ENCODE results near the gene RNU1-4. TPM values are rescaled to one million over a fixed set of nuclear protein-coding genes. Genes with fewer than 3 reads are reported as not detected.
"Not testable (repeated sequence)": the region's sequence is repeated elsewhere in the genome, so short reads cannot be mapped to it uniquely, and the experiment has no call there.

RNU1-4 gene
- total and polyA plus RNA-seq, 2 experiments from 2014 or later, result not detected

GRCh38 chr1:16727190-16728111 lies 12.9 kb upstream of the RNU1-4 start (continued):
- TF ChIP-seq, protein P1, sequence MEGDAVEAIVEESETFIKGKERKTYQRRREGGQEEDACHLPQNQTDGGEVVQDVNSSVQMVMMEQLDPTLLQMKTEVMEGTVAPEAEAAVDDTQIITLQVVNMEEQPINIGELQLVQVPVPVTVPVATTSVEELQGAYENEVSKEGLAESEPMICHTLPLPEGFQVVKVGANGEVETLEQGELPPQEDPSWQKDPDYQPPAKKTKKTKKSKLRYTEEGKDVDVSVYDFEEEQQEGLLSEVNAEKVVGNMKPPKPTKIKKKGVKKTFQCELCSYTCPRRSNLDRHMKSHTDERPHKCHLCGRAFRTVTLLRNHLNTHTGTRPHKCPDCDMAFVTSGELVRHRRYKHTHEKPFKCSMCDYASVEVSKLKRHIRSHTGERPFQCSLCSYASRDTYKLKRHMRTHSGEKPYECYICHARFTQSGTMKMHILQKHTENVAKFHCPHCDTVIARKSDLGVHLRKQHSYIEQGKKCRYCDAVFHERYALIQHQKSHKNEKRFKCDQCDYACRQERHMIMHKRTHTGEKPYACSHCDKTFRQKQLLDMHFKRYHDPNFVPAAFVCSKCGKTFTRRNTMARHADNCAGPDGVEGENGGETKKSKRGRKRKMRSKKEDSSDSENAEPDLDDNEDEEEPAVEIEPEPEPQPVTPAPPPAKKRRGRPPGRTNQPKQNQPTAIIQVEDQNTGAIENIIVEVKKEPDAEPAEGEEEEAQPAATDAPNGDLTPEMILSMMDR (conservative IDR thresholded peaks at IDR 0.05; ENCODE audit: low read depth in 2 of 2), result no peak
- TF ChIP-seq STAT1 (IDR thresholded peaks at IDR 0.05; ENCODE audit: unreplicated experiment) (no peak), JUNB (IDR thresholded peaks at IDR 0.05; ENCODE audit: unreplicated experiment) (no peak), CREB1 (CRISPR knock-in tag; IDR thresholded peaks at IDR 0.05; ENCODE audit: low read depth) (peak; percentile 60; the same call in 1 of the 2 replicates)
- TF ChIP-seq, protein P2, sequence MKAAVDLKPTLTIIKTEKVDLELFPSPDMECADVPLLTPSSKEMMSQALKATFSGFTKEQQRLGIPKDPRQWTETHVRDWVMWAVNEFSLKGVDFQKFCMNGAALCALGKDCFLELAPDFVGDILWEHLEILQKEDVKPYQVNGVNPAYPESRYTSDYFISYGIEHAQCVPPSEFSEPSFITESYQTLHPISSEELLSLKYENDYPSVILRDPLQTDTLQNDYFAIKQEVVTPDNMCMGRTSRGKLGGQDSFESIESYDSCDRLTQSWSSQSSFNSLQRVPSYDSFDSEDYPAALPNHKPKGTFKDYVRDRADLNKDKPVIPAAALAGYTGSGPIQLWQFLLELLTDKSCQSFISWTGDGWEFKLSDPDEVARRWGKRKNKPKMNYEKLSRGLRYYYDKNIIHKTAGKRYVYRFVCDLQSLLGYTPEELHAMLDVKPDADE (IDR thresholded peaks at IDR 0.05), result no peak

GRCh38 chr1:16728243-16728949 lies 11.9 kb upstream of the RNU1-4 start:
- H3K36me3 Mint-ChIP-seq (ENCODE audit: low read depth); H4K20me1 ChIP-seq (replicated peaks; ENCODE audit: insufficient read depth); H3K4me1 Mint-ChIP-seq; H3K36me3 ChIP-seq (ENCODE audit: insufficient read depth); H3K27ac ChIP-seq (ENCODE audit: low read depth); H3K27me3 ChIP-seq (ENCODE audit: insufficient read depth); H3K9me2 ChIP-seq (ENCODE audit: insufficient read depth); H3K9me3 Mint-ChIP-seq; H2AFZ ChIP-seq; H3K4me2 ChIP-seq; H3K27me3 Mint-ChIP-seq (ENCODE audit: insufficient read depth, low read depth, poor library complexity); H3K4me3 ChIP-seq; H3K27ac Mint-ChIP-seq; DNase-seq (ENCODE audit: low spot score); H3K79me2 ChIP-seq (replicated peaks; ENCODE audit: insufficient read depth); H3K4me3 Mint-ChIP-seq: not testable (repeated sequence)
- H3K4me1 ChIP-seq (ENCODE audit: insufficient read depth), result peaks cover 19% of the 10 kb centered on the region
- peaks cover 16% of the 10 kb centered on the region for H3F3A ChIP-seq (replicated peaks; ENCODE audit: low read depth)
- peak; percentile 4; the same call in 2 of the 3 replicates for ATAC-seq

DNA sequence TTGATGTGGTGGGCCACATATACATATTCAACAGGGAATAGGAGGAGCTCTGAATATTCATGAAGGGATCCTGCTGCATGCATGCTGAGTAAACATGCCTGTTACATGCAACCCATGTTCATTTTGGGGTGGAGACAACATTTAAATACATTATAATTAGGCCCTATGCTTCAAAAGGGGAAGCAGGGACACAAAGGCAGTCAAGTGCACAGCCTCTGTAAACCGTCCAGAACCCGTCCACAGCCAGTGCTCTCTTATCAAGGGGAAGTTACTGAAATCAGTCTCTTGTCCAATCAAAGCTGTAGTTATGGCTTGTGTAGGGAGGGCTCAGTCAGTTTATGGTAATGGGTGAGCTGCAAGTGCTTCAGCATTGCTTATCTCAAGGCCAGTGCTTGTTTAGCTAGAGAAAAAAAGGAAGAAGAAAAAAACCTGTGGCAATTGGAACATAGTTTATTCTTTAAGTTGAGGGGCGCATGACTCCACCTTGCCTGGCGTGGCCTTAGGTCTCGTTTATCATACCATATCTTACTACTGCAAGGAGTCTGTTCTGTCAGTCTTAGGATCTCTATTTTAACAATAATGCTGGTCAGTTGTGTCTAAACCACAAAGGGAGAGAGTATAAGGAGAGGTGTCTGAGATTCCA lies 7.9 kb upstream of the RNU1-4 start:
- not testable (repeated sequence) for H3K9me2 ChIP-seq (ENCODE audit: insufficient read depth); H3F3A ChIP-seq (replicated peaks; ENCODE audit: low read depth); H3K27ac ChIP-seq (ENCODE audit: low read depth)

DNA sequence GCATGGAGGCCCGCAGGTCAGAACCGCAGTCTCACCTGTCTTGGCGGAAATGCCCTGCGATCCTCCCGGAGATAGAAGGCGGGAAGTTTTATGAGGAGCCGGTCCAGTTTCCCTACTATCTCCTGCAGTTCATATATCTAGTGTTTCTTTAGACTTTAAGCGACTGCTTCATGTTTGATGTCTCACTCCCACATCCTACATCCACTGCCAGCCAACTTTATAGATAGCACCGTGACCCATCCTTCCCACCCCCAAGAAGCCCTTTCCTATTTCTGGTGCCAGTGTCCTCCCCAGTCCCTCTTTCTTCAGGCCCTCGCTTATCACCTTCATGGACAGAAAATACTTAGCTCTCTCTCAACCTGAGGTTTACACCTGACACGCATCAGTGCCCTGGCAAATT lies 914 bp downstream of the RNU1-4 start:
- H3K4me3 ChIP-seq; H3K9me2 ChIP-seq (ENCODE audit: insufficient read depth); H3K36me3 Mint-ChIP-seq (ENCODE audit: low read depth); H3K27me3 Mint-ChIP-seq (ENCODE audit: insufficient read depth, low read depth, poor library complexity); H3K36me3 ChIP-seq (ENCODE audit: insufficient read depth); H2AFZ ChIP-seq; ATAC-seq; H3K4me3 Mint-ChIP-seq; H3K4me2 ChIP-seq; DNase-seq (ENCODE audit: low spot score); H3K9me3 Mint-ChIP-seq; H3K27me3 ChIP-seq (ENCODE audit: insufficient read depth); H3K27ac ChIP-seq (ENCODE audit: low read depth); H3K79me2 ChIP-seq (replicated peaks; ENCODE audit: insufficient read depth); H3K27ac Mint-ChIP-seq; H3K4me1 Mint-ChIP-seq; H3K4me1 ChIP-seq (ENCODE audit: insufficient read depth); H3F3A ChIP-seq (replicated peaks; ENCODE audit: low read depth); H4K20me1 ChIP-seq (replicated peaks; ENCODE audit: insufficient read depth): not testable (repeated sequence)

More for the DNA sequence above, 7.9 kb upstream of the RNU1-4 start:
- not testable (repeated sequence) for H3K4me3 Mint-ChIP-seq; H2AFZ ChIP-seq; H3K27ac Mint-ChIP-seq; H3K9me3 Mint-ChIP-seq; DNase-seq (ENCODE audit: low spot score); ATAC-seq; H3K79me2 ChIP-seq (replicated peaks; ENCODE audit: insufficient read depth); H3K4me3 ChIP-seq; H3K4me1 Mint-ChIP-seq; H4K20me1 ChIP-seq (replicated peaks; ENCODE audit: insufficient read depth); H3K36me3 Mint-ChIP-seq (ENCODE audit: low read depth); H3K27me3 Mint-ChIP-seq (ENCODE audit: insufficient read depth, low read depth, poor library complexity); H3K27me3 ChIP-seq (ENCODE audit: insufficient read depth); H3K4me1 ChIP-seq (ENCODE audit: insufficient read depth); H3K4me2 ChIP-seq; H3K36me3 ChIP-seq (ENCODE audit: insufficient read depth)

DNA sequence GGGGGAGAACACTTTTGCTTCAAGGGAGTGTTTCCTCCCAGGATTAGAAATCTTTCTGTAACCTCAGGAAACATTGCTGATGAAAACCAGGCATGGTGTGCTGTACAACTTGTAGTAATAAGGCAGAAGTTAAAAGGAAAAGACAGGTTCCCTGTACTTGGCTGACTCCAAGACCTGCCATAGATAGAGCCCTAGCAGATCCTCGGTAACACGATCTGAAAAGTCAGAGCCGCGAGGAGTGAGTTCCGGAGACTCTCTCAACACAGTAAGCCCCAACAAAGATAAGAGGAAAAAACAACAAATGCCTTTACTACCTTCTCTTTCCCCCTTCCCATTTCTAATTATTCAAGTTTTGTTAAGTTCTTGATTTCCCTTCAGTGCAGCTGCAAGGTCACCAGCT lies 7.3 kb downstream of the RNU1-4 start:
- not testable (repeated sequence) for H3K4me1 ChIP-seq (ENCODE audit: insufficient read depth); H3K9me3 Mint-ChIP-seq; H3K79me2 ChIP-seq (replicated peaks; ENCODE audit: insufficient read depth); H3K36me3 Mint-ChIP-seq (ENCODE audit: low read depth); H3K4me3 Mint-ChIP-seq; H4K20me1 ChIP-seq (replicated peaks; ENCODE audit: insufficient read depth); H3K4me3 ChIP-seq; DNase-seq (ENCODE audit: low spot score); H3K27me3 ChIP-seq (ENCODE audit: insufficient read depth); H3K4me1 Mint-ChIP-seq; H3K9me2 ChIP-seq (ENCODE audit: insufficient read depth); ATAC-seq; H3K27ac Mint-ChIP-seq; H2AFZ ChIP-seq; H3K27me3 Mint-ChIP-seq (ENCODE audit: insufficient read depth, low read depth, poor library complexity); H3K27ac ChIP-seq (ENCODE audit: low read depth); H3K4me2 ChIP-seq; H3K36me3 ChIP-seq (ENCODE audit: insufficient read depth); H3F3A ChIP-seq (replicated peaks; ENCODE audit: low read depth)
